Esophagus squamous epithelium (tissue), 5 donors: Measurements from ENCODE around the gene ANKHD1. TPM values are rescaled to one million over a fixed set of nuclear protein-coding genes. Genes with fewer than 3 reads are reported as not detected.

Source experiments
- DNase-seq: peaks from one replicate; lab custom pipeline; 2025; lab: John Stamatoyannopoulos, UW
- H3K27ac ChIP-seq, 4 donors: fragments of 200-600 bp; sonication (generic); one replicate each; pipeline ENCODE4 v1.5.1; 2016 to 2019; ENCODE audit warnings: mild to moderate bottlenecking in 1 of 4
- H3K27me3 ChIP-seq, 4 donors: fragments of 200-600 bp; sonication (generic); 1 replicate in 3 of 4; 2 replicates in 1 of 4; pipeline versions ENCODE4 v1.5.1 to v1.6.0; 2017 to 2021; ENCODE audit warnings: antibody characterized with exemption in 1 of 4
- H3K36me3 ChIP-seq, 3 donors: fragments of 200-600 bp; sonication (generic); one replicate each; pipeline ENCODE4 v1.5.1; 2016 to 2019
- H3K4me1 ChIP-seq, 3 donors: fragments of 200-600 bp; sonication (generic); one replicate each; pipeline ENCODE4 v1.5.1; 2017 to 2019
- H3K4me3 ChIP-seq, 4 donors: fragments of 200-600 bp; sonication (generic); 1 replicate in 3 of 4; 2 replicates in 1 of 4; pipeline ENCODE4 v1.5.1; 2016 to 2019; ENCODE audit warnings: mild to moderate bottlenecking in 2 of 4, moderate library complexity in 1 of 4
- H3K9me3 ChIP-seq, 3 donors: fragments of 200-600 bp; sonication (generic); one replicate each; pipeline ENCODE4 v1.5.1; 2016 to 2019
- POLR2A ChIP-seq, 4 donors: fragments of 450-650 bp; IDR thresholded peaks; one replicate each; pipeline ENCODE4 v1.6.1; 2017; ENCODE audit warnings: antibody characterized with exemption in 4 of 4, mild to moderate bottlenecking in 4 of 4, moderate library complexity in 3 of 4
- WGBS, 2 donors: methylation state at CpG; one replicate each; pipeline ENCODE4 v1.1.5; 2018; 5-methylcytosine and 5-hydroxymethylcytosine counted together
- intact Hi-C: fragments of 100-400 bp; cut with DNase I; formaldehyde crosslinking; loops from one replicate; pipeline ENCODE4 v1.15.0; 2022
- total RNA-seq, 4 donors: library from RNA; depleted of rRNA; stranded (reverse); fragments of >200 nt; gene quantifications; one replicate each; pipeline ENCODE4 v1.1.0, GENCODE V29; 2016
- TF ChIP-seq, protein P1 (sequence below), 6 experiments: fragments of 450-650 bp in 4 of 6; fragments of 200-600 bp in 2 of 6; sonication (generic) in 2 of 6; IDR thresholded peaks; one replicate each; pipeline ENCODE4 v1.5.1; 2016 to 2019; ENCODE audit warnings: antibody characterized with exemption in 6 of 6, mild to moderate bottlenecking in 4 of 6, moderate library complexity in 4 of 6
- donor health status: DM: yes; HTN: yes; CAD: no.

Gene ANKHD1
- total RNA-seq, 4 donors from 2014 or later = 55.7 to 130 (median 87.2) TPM

DNA sequence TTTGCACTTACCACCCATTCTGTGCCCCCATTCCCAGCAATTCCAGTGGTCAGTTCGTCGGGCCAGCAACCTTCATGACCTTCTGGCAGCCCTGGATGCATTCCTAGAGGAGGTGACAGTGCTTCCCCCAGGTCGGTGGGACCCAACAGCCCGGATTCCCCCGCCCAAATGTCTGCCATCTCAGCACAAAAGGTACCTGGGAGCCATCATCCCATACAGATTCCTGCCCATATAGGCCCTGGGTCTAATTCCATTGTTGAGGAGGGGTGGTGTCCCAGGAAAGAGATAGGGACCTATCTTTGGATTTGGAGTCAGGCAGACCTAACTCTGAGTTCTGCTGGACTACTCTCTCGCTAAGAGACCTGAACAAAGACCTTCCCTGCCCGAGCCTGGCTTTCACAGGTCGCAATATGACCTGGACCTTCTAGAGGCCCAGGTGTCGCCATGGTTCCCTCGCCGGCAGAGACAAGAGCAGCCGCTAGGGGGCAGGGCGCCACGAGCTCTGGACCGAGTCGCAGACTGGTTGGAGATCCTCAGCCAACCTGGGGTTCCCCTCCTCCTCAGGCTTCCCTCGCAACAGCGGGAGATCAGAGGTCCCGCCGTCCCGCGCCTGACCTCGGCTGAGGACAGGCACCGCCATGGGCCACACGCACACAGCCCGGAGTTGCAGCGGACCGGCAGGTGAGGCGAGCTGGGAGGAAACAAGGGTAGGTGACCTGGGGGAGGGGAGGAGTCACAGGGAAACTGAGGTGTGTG is 38.6 kb upstream of the ANKHD1 start:
- H3K27ac ChIP-seq = peak overlapping the region in 1 of 4 donors; percentile 26
- intact Hi-C loops = no loop called here
- H3K27me3 ChIP-seq = no peaks in the 10 kb centered on the region
- 33 to 100% methylated on average over 2 to 7 of the region's 29 CpGs for WGBS, 2 donors
- peak overlapping the region; percentile 15 to 64 (median 43) for H3K4me3 ChIP-seq
- H3K9me3 ChIP-seq = no peaks in the 10 kb centered on the region
- DNase-seq = no peak
- no peak for TF ChIP-seq POLR2A (IDR thresholded peaks at IDR 0.05)
- TF ChIP-seq, protein P1, sequence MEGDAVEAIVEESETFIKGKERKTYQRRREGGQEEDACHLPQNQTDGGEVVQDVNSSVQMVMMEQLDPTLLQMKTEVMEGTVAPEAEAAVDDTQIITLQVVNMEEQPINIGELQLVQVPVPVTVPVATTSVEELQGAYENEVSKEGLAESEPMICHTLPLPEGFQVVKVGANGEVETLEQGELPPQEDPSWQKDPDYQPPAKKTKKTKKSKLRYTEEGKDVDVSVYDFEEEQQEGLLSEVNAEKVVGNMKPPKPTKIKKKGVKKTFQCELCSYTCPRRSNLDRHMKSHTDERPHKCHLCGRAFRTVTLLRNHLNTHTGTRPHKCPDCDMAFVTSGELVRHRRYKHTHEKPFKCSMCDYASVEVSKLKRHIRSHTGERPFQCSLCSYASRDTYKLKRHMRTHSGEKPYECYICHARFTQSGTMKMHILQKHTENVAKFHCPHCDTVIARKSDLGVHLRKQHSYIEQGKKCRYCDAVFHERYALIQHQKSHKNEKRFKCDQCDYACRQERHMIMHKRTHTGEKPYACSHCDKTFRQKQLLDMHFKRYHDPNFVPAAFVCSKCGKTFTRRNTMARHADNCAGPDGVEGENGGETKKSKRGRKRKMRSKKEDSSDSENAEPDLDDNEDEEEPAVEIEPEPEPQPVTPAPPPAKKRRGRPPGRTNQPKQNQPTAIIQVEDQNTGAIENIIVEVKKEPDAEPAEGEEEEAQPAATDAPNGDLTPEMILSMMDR (IDR thresholded peaks at IDR 0.05) = peak; percentile 69 to 92 (median 87)
- peaks cover 5 to 33% (median 9%) of the 10 kb centered on the region in 3 donors for H3K4me1 ChIP-seq
- H3K36me3 ChIP-seq = no peaks in the 10 kb centered on the region

DNA sequence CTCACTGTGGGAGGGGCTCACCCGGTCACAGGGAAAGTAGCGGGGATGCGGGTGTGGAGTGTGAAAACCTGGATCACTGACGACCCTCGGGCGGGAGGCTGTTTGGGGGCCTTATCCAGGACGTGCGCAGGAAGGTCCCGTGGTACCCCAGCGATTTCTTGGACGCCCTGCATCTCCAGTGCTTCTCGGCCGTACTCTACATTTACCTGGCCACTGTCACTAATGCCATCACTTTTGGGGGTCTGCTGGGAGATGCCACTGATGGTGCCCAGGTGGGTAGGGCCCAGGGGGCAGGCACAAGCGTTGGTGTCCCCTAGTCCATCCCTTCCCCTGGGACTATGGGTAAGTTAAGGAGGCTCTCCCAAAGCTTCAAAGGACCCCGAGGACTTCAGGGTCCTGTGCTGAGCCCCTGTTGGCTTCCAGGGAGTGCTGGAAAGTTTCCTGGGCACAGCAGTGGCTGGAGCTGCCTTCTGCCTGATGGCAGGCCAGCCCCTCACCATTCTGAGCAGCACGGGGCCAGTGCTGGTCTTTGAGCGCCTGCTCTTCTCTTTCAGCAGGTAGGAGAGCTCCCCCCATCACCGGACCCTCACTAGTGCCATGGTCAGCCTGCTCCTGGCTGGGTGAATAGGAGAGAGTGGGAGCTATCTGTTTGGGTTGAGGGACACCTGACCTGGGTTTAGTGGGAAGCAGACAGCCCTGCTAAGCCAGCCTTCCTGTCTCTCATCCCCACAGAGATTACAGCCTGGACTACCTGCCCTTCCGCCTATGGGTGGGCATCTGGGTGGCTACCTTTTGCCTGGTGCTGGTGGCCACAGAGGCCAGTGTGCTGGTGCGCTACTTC is 37.8 kb upstream of the ANKHD1 start:
- no peak for DNase-seq
- intact Hi-C loops = no loop called here

DNA sequence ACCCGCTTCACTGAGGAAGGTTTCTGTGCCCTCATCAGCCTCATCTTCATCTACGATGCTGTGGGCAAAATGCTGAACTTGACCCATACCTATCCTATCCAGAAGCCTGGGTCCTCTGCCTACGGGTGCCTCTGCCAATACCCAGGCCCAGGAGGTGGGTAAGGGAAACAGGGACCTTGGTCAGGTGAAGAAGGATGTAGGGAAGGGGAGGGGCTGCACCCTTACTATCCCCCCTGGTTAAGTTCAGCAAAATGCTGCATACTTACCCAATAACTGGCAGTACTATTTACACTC is 37.2 kb upstream of the ANKHD1 start:
- TF ChIP-seq, protein P1 (IDR thresholded peaks at IDR 0.05) = no peak
- no peak for TF ChIP-seq POLR2A (IDR thresholded peaks at IDR 0.05)
- WGBS, 2 donors = 76 to 100% methylated on average over 2 to 3 of the region's 3 CpGs

More for the DNA sequence above, 37.8 kb upstream of the ANKHD1 start:
- Histone ChIP-seq H3K4me3 (peak overlapping the region; percentile 15 to 64 (median 43)), H3K27me3 (no peaks in the 10 kb centered on the region), H3K36me3 (no peaks in the 10 kb centered on the region), H3K9me3 (no peaks in the 10 kb centered on the region), H3K4me1 (peaks cover 5 to 40% (median 9%) of the 10 kb centered on the region in 3 donors), H3K27ac (no peak overlapping the region)
- 52 to 60% methylated on average over 16 of the region's 20 CpGs for WGBS, 2 donors
- TF ChIP-seq POLR2A (IDR thresholded peaks at IDR 0.05) = no peak
- TF ChIP-seq, protein P1 (IDR thresholded peaks at IDR 0.05) = no peak

DNA sequence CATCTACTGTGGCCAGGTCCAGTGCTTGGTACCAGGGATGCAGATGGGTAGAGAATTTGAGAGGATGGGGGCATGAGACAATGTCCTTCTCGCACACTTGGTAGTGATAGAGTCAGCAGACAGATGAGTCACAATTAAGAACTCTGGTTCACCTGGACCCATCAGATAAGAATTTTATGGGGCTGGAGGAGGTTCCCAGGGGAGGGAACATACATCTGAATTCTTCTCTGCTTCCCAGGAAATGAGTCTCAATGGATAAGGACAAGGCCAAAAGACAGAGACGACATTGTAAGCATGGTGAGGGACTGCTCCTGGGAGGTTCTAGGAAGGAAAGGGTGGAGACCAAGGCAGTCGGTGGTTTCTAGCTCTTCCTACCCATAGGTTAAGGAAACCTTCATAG is 36.4 kb upstream of the ANKHD1 start:
- Histone ChIP-seq H3K27me3 (no peaks in the 10 kb centered on the region), H3K36me3 (no peaks in the 10 kb centered on the region), H3K4me1 (peaks cover 5 to 45% (median 9%) of the 10 kb centered on the region in 3 donors), H3K27ac (no peak overlapping the region), H3K9me3 (no peaks in the 10 kb centered on the region), H3K4me3 (no peak overlapping the region)
- 72 to 91% methylated on average over 3 of the region's 3 CpGs for WGBS, 2 donors
- intact Hi-C loops = no loop called here
- no peak for DNase-seq
- TF ChIP-seq POLR2A (IDR thresholded peaks at IDR 0.05) = no peak
- TF ChIP-seq, protein P1 (IDR thresholded peaks at IDR 0.05) = no peak

More for the DNA sequence above, 37.2 kb upstream of the ANKHD1 start:
- Histone ChIP-seq H3K4me3 (no peak overlapping the region), H3K4me1 (peaks cover 5 to 45% (median 9%) of the 10 kb centered on the region in 3 donors), H3K36me3 (no peaks in the 10 kb centered on the region), H3K27ac (no peak overlapping the region), H3K27me3 (no peaks in the 10 kb centered on the region), H3K9me3 (no peaks in the 10 kb centered on the region)
- DNase-seq = no peak
- intact Hi-C loops = no loop called here

DNA sequence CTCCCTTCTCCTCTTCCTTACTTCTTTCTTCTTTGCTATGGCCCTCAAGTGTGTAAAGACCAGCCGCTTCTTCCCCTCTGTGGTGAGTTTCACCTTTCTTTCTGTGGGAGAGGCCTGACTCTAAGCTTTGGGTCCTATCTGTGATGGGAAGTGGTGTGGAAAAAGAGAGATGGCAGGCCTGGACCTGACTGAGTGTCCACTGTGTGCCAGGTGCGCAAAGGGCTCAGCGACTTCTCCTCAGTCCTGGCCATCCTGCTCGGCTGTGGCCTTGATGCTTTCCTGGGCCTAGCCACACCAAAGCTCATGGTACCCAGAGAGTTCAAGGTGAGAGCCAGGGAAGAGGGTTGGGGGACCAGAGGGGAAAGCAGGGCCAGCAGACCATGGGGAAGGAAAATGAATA is 35.7 kb upstream of the ANKHD1 start:
- intact Hi-C loops = no loop called here

More for the DNA sequence above, 35.7 kb upstream of the ANKHD1 start:
- Histone ChIP-seq H3K27me3 (no peaks in the 10 kb centered on the region), H3K4me3 (no peak overlapping the region), H3K9me3 (no peaks in the 10 kb centered on the region), H3K36me3 (no peaks in the 10 kb centered on the region), H3K4me1 (peaks cover 5 to 45% (median 9%) of the 10 kb centered on the region in 3 donors), H3K27ac (peak overlapping the region in 1 of 4 donors; percentile 54)
- no peak for DNase-seq
- 87 to 95% methylated on average over 3 to 4 of the region's 4 CpGs for WGBS, 2 donors
- TF ChIP-seq POLR2A (IDR thresholded peaks at IDR 0.05) = no peak
- TF ChIP-seq, protein P1 (IDR thresholded peaks at IDR 0.05) = no peak
